ENCODE measurements around the gene ATXN7. TPM values are rescaled to one million over a fixed set of nuclear protein-coding genes. Genes with fewer than 3 reads are reported as not detected.

The ATXN7 gene
- total RNA-seq, 4 donors from 2014 or later: 20.9 to 28.2 (median 22.6) TPM

DNA sequence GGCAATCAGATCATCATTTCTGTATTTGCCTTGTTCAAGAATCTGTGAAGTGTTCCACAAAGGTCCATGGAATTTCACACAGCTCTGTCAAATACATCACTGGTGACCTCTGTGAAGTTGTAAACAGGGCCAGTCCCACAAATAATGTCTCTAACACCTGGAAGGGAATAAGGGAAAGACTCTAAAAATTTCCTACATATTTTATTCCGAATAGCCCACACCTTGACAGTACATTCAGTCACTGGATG lies 44.6 kb upstream of the ATXN7 start, which contains the start of gene C3orf49:
Gene C3orf49, plus strand, starts transcription at position 149 of the 248 bp plus-strand sequence. CDS start 173 bp downstream, outside the sequence.
- intact Hi-C loops (cut with DNase I): loop anchor here (2.0 to 10.0 kb wide), 2 partner anchors 468 to 1194 kb away; no protein-coding TSS in a partner anchor

DNA sequence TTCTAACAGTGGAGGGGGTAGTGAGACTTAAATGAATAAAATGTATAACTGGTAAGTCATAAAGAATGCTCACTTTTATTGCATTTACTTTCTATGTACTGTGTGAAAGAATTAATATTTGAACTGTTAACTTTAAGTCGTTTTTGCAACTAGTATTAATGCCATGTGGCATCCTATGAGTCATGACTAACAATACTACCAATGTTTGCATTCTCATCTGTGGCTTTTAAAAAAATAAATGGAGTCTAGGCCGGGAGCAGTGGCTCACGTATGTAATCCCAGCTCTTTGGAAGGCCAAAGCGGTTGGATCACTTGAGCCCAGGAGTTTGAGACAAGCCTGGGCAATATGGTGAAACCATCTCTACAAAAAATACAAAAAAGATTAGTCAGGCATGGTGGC lies 39.4 kb upstream of the ATXN7 start:
- peaks cover 0 to 32% (median 9%) of the 10 kb centered on the region in 4 donors for H3K36me3 ChIP-seq
- intact Hi-C loops (cut with DNase I): no loop called here
- no peak for DNase-seq (ENCODE audit: extremely low spot score)
- no peaks in the 10 kb centered on the region for H3K9me3 ChIP-seq
- 80% methylated on average over 4 of the region's 4 CpGs for WGBS
- H3K27me3 ChIP-seq: no peaks in the 10 kb centered on the region
- TF ChIP-seq, protein P1, sequence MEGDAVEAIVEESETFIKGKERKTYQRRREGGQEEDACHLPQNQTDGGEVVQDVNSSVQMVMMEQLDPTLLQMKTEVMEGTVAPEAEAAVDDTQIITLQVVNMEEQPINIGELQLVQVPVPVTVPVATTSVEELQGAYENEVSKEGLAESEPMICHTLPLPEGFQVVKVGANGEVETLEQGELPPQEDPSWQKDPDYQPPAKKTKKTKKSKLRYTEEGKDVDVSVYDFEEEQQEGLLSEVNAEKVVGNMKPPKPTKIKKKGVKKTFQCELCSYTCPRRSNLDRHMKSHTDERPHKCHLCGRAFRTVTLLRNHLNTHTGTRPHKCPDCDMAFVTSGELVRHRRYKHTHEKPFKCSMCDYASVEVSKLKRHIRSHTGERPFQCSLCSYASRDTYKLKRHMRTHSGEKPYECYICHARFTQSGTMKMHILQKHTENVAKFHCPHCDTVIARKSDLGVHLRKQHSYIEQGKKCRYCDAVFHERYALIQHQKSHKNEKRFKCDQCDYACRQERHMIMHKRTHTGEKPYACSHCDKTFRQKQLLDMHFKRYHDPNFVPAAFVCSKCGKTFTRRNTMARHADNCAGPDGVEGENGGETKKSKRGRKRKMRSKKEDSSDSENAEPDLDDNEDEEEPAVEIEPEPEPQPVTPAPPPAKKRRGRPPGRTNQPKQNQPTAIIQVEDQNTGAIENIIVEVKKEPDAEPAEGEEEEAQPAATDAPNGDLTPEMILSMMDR (IDR thresholded peaks at IDR 0.05): no peak
- TF ChIP-seq EP300 (IDR thresholded peaks at IDR 0.05) (no peak), POLR2AphosphoS5 (IDR thresholded peaks at IDR 0.05) (no peak), POLR2A (IDR thresholded peaks at IDR 0.05; ENCODE audit: low read depth) (no peak)
- H3K4me3 ChIP-seq: no peak overlapping the region
- no peak overlapping the region for H3K27ac ChIP-seq (replicated peaks in 1 of 4)
- no peaks in the 10 kb centered on the region for H3K4me1 ChIP-seq

More for the DNA sequence above, 44.6 kb upstream of the ATXN7 start, which contains the start of gene C3orf49:
- H3K9me3 ChIP-seq: no peaks in the 10 kb centered on the region
- H3K4me3 ChIP-seq: no peak within 1 kb of the TSS
- H3K27me3 ChIP-seq: no peaks in the 10 kb centered on the region
- no peak within 1 kb of the TSS for H3K27ac ChIP-seq (replicated peaks in 1 of 4)
- no peak for TF ChIP-seq POLR2A (IDR thresholded peaks at IDR 0.05; ENCODE audit: low read depth)
- TF ChIP-seq POLR2AphosphoS5 (IDR thresholded peaks at IDR 0.05): no peak
- TF ChIP-seq, protein P1 (IDR thresholded peaks at IDR 0.05): no peak
- no peak for TF ChIP-seq EP300 (IDR thresholded peaks at IDR 0.05)
- no peak for DNase-seq (ENCODE audit: extremely low spot score)
- H3K36me3 ChIP-seq: peaks cover 0 to 5% (median 0%) of the 10 kb centered on the region in 4 donors
- 100% methylated on average over 1 of the region's 1 CpG for WGBS
- peaks cover 0 to 6% (median 5%) of the 10 kb centered on the region in 4 donors for H3K4me1 ChIP-seq

DNA sequence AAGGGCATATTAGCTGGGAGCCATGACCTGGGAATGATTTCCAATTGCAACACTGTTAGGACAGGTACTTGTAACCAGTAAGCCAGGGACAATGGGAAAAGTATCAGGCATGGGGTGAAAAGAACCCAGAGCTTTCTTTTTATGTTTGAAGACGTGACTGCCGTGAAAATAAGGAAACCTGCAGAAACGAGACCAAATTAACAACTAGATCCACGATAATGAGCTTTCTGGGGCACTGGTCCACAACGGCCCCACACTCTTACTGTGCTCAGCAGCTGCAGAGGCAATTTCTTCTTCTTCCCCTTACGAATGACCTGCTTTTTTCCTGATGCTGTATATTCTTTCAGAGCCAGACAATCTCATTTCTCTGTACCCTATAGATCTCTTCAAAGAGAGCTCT lies 33.1 kb upstream of the ATXN7 start:
- intact Hi-C loops (cut with DNase I): no loop called here

DNA sequence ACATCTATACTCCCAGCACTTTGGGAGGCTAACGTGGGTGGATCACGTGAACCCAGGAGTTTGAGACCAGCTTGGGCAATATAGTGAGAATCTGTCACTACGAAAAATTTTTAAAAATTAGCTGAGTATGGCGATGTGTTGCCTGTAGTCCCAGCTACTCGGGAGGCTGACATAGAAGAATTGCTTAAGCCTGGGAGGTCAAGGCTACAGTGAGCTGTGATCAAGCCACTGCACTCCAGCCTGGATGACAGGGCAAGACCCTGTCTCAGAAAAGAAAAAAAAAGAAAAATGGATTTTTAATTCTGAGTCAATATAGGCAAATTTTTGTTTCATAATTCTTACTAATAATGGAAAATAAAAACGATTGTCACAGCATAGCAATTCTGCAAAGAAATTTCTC lies 31.3 kb upstream of the ATXN7 start:
- WGBS: 86% methylated on average over 6 of the region's 6 CpGs
- no peak overlapping the region for H3K27ac ChIP-seq (replicated peaks in 1 of 4)
- no peaks in the 10 kb centered on the region for H3K27me3 ChIP-seq
- H3K4me1 ChIP-seq: no peaks in the 10 kb centered on the region
- DNase-seq (ENCODE audit: extremely low spot score): no peak
- intact Hi-C loops (cut with DNase I): no loop called here
- TF ChIP-seq POLR2A (IDR thresholded peaks at IDR 0.05; ENCODE audit: low read depth): no peak
- H3K36me3 ChIP-seq: peaks cover 39 to 81% (median 57%) of the 10 kb centered on the region in 4 donors
- no peaks in the 10 kb centered on the region for H3K9me3 ChIP-seq
- no peak overlapping the region for H3K4me3 ChIP-seq

More for the DNA sequence above, 33.1 kb upstream of the ATXN7 start:
- Histone ChIP-seq H3K36me3 (peaks cover 36 to 82% (median 57%) of the 10 kb centered on the region in 4 donors), H3K27me3 (no peaks in the 10 kb centered on the region), H3K9me3 (no peaks in the 10 kb centered on the region), H3K4me3 (no peak overlapping the region), H3K27ac (replicated peaks in 1 of 4) (no peak overlapping the region), H3K4me1 (no peaks in the 10 kb centered on the region)
- WGBS: 94% methylated on average over 6 of the region's 6 CpGs
- TF ChIP-seq POLR2A (IDR thresholded peaks at IDR 0.05; ENCODE audit: low read depth) (no peak), POLR2AphosphoS5 (IDR thresholded peaks at IDR 0.05) (no peak), EP300 (IDR thresholded peaks at IDR 0.05) (no peak)
- TF ChIP-seq, protein P1 (IDR thresholded peaks at IDR 0.05): no peak
- no peak for DNase-seq (ENCODE audit: extremely low spot score)

DNA sequence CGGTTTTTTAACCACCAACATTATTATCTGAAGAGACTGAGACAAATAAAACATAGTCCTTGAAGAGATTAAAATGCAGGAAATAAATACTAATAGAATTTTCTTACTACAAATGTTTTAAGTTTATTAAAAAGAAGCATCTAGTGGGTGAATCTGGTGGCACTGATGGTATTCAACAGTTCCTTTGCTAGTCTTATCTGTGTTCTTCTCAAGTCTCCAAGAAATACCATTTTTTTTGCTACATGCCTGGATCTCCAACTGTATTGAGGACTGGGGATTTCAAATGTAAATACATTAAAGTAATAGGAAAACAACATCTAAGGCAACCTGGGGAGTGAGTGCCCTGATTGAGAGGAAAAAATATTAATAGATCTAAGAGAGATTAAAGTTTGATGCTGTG lies 22.0 kb upstream of the ATXN7 start:
- Histone ChIP-seq H3K9me3 (no peaks in the 10 kb centered on the region), H3K36me3 (no peaks in the 10 kb centered on the region), H3K4me1 (no peaks in the 10 kb centered on the region), H3K4me3 (no peak overlapping the region), H3K27ac (replicated peaks in 1 of 4) (no peak overlapping the region), H3K27me3 (no peaks in the 10 kb centered on the region)
- 0% methylated on average over 1 of the region's 1 CpG for WGBS
- TF ChIP-seq, protein P1 (IDR thresholded peaks at IDR 0.05): no peak
- TF ChIP-seq POLR2A (IDR thresholded peaks at IDR 0.05; ENCODE audit: low read depth) (no peak), POLR2AphosphoS5 (IDR thresholded peaks at IDR 0.05) (no peak), EP300 (IDR thresholded peaks at IDR 0.05) (no peak)
- DNase-seq (ENCODE audit: extremely low spot score): no peak
- intact Hi-C loops (cut with DNase I): no loop called here

All from esophagus muscularis mucosa (tissue), 4 donors.